Natural killer cell (primary cell): ENCODE data around the gene ATN1. TPM values are rescaled to one million over a fixed set of nuclear protein-coding genes. Genes with fewer than 3 reads are reported as not detected.

Source experiments
- ATAC-seq, 3 donors: fragments of 150-1000 bp in 2 of 3; fragments of 200-7000 bp in 1 of 3; cut with Tn5 transposase; 1 replicate in 1 of 3; 2 replicates in 2 of 3; pipeline ENCODE4 v1.10.0; 2021; ENCODE audit warnings: mild to moderate bottlenecking in 2 of 3, moderate library complexity in 2 of 3
- DNase-seq, 2 donors: peaks; one replicate each; pipeline versions ENCODE4 v3.0.0 to v3.0.0-alpha.2; 2013 to 2021; ENCODE audit warnings: mixed read lengths in 1 of 2
- H3K27ac ChIP-seq: one replicate; pipeline ENCODE4 v1.5.1; 2013; ENCODE audit warnings: mild to moderate bottlenecking, low read length
- H3K27me3 ChIP-seq: one replicate; pipeline ENCODE4 v1.6.1; 2013; ENCODE audit warnings: low read length; ENCODE audit not compliant: control insufficient read depth, insufficient read depth
- H3K36me3 ChIP-seq: one replicate; pipeline ENCODE4 v1.6.1; 2013; ENCODE audit warnings: low read length; ENCODE audit not compliant: control insufficient read depth, insufficient read depth
- H3K4me1 ChIP-seq: one replicate; pipeline ENCODE4 v1.6.1; 2013; ENCODE audit warnings: low read length; ENCODE audit not compliant: control insufficient read depth, insufficient read depth
- H3K4me3 ChIP-seq: one replicate; pipeline ENCODE4 v1.5.1; 2013; ENCODE audit warnings: low read length
- H3K9me3 ChIP-seq: one replicate; pipeline ENCODE4 v1.6.1; 2013; ENCODE audit warnings: low read length; ENCODE audit not compliant: control insufficient read depth, insufficient read depth
- H3K27ac Mint-ChIP-seq, 2 donors: one replicate each; pipeline ENCODE4 v1.8.0; 2022; ENCODE audit warnings: mild to moderate bottlenecking in 2 of 2, mixed read lengths in 2 of 2, moderate library complexity in 1 of 2
- H3K27me3 Mint-ChIP-seq, 2 donors: one replicate each; pipeline ENCODE4 v1.8.0; 2022; ENCODE audit warnings: low read depth in 2 of 2, mixed read lengths in 2 of 2
- H3K36me3 Mint-ChIP-seq: one replicate; pipeline ENCODE4 v1.8.0; 2022; ENCODE audit warnings: mixed read lengths
- H3K4me1 Mint-ChIP-seq, 2 donors: one replicate each; pipeline ENCODE4 v1.8.0; 2022; ENCODE audit warnings: mixed read lengths in 2 of 2
- H3K4me3 Mint-ChIP-seq: one replicate; pipeline ENCODE4 v1.8.0; 2022; ENCODE audit warnings: mild to moderate bottlenecking, moderate library complexity, mixed read lengths
- H3K9me3 Mint-ChIP-seq, 2 donors: one replicate each; pipeline ENCODE4 v1.8.0; 2022; ENCODE audit warnings: mixed read lengths in 2 of 2
- CTCF ChIP-seq: fragments of 200-600 bp; IDR thresholded peaks from one replicate; pipeline ENCODE4 v1.8.0; 2022; ENCODE audit warnings: antibody characterized with exemption
- WGBS: methylation state at CpG from one replicate; pipeline ENCODE4 v1.1.7; 2013; ENCODE audit warnings: missing lambda C conversion rate; ENCODE audit not compliant: insufficient coverage; 5-methylcytosine and 5-hydroxymethylcytosine counted together
- intact Hi-C: fragments of 100-400 bp; cut with micrococcal nuclease; formaldehyde crosslinking; loops from one replicate; pipeline ENCODE4 v1.14.2; 2022
- total RNA-seq, 4 donors: library from RNA; stranded (reverse); fragments of 120-200 nt in 1 of 4; gene quantifications; one replicate each; pipeline versions ENCODE4 v1.2.3 to v1.2.4, GENCODE V29; 2013 to 2022

Gene ATN1
- total RNA-seq, 3 donors from 2014 or later (not counting 1 experiment from before 2014, with no cell fraction given) = 29.3 to 34.0 (median 31.9) TPM

GRCh38 chr12:6977653-6978052 lies 49.9 kb downstream of the ATN1 start:
- H3K36me3 ChIP-seq = peaks cover 70% of the 10 kb centered on the region
- no peaks in the 10 kb centered on the region for H3K27me3 Mint-ChIP-seq
- peak overlapping the region; percentile 20 to 21 for H3K27ac Mint-ChIP-seq
- no peaks in the 10 kb centered on the region for H3K9me3 ChIP-seq
- peaks cover 8% of the 10 kb centered on the region for H3K36me3 Mint-ChIP-seq
- intact Hi-C loops = no loop called here
- no peaks in the 10 kb centered on the region for H3K27me3 ChIP-seq
- H3K27ac ChIP-seq = no peak overlapping the region
- peaks cover 5% of the 10 kb centered on the region in 2 donors for H3K4me1 Mint-ChIP-seq
- no peak for TF ChIP-seq CTCF
- H3K4me3 Mint-ChIP-seq = no peak overlapping the region
- H3K4me3 ChIP-seq = no peak overlapping the region
- ATAC-seq (no peak), DNase-seq (no peak)
- 92% methylated on average over 10 of the region's 10 CpGs for WGBS
- no peaks in the 10 kb centered on the region for H3K9me3 Mint-ChIP-seq
- no peaks in the 10 kb centered on the region for H3K4me1 ChIP-seq

- TF ChIP-seq CTCF = no peak
- peaks cover 8% of the 10 kb centered on the region for H3K36me3 Mint-ChIP-seq
Measured at GRCh38 chr12:6978188-6978587, 50.4 kb downstream of the ATN1 start.

GRCh38 chr12:6978611-6979011 lies 50.9 kb downstream of the ATN1 start:
- Mint-ChIP-seq H3K4me3 (no peak overlapping the region), H3K9me3 (no peaks in the 10 kb centered on the region), H3K36me3 (peaks cover 8% of the 10 kb centered on the region), H3K4me1 (peaks cover 5% of the 10 kb centered on the region in 2 donors), H3K27ac (peak overlapping the region in 1 of 2 donors; percentile 8), H3K27me3 (no peaks in the 10 kb centered on the region)
- Histone ChIP-seq H3K27me3 (no peaks in the 10 kb centered on the region), H3K27ac (no peak overlapping the region), H3K36me3 (peaks cover 76% of the 10 kb centered on the region), H3K9me3 (no peaks in the 10 kb centered on the region), H3K4me1 (no peaks in the 10 kb centered on the region), H3K4me3 (no peak overlapping the region)
- 91% methylated on average over 3 of the region's 3 CpGs for WGBS
- ATAC-seq (no peak), DNase-seq (no peak)
- intact Hi-C loops = no loop called here
- TF ChIP-seq CTCF = no peak

More at GRCh38 chr12:6978188-6978587, 50.4 kb downstream of the ATN1 start:
- intact Hi-C loops = no loop called here
- Histone ChIP-seq H3K4me3 (no peak overlapping the region), H3K4me1 (no peaks in the 10 kb centered on the region), H3K27me3 (no peaks in the 10 kb centered on the region), H3K27ac (no peak overlapping the region), H3K36me3 (peaks cover 73% of the 10 kb centered on the region), H3K9me3 (no peaks in the 10 kb centered on the region)
- Mint-ChIP-seq H3K27me3 (no peaks in the 10 kb centered on the region), H3K4me3 (no peak overlapping the region), H3K4me1 (peaks cover 5% of the 10 kb centered on the region in 2 donors), H3K27ac (peak overlapping the region in 1 of 2 donors; percentile 8), H3K9me3 (no peaks in the 10 kb centered on the region)
- ATAC-seq (no peak), DNase-seq (no peak)
- 95% methylated on average over 6 of the region's 6 CpGs for WGBS

GRCh38 chr12:6979021-6979420 lies 51.3 kb downstream of the ATN1 start:
- Histone ChIP-seq H3K4me1 (no peaks in the 10 kb centered on the region), H3K9me3 (no peaks in the 10 kb centered on the region), H3K27ac (no peak overlapping the region), H3K4me3 (no peak overlapping the region), H3K27me3 (no peaks in the 10 kb centered on the region), H3K36me3 (peaks cover 75% of the 10 kb centered on the region)
- H3K4me3 Mint-ChIP-seq = no peak overlapping the region
- H3K27ac Mint-ChIP-seq = peak overlapping the region in 1 of 2 donors; percentile 8
- ATAC-seq (no peak), DNase-seq (no peak)
- H3K4me1 Mint-ChIP-seq = peaks cover 5% of the 10 kb centered on the region in 2 donors
- intact Hi-C loops = no loop called here
- H3K9me3 Mint-ChIP-seq = no peaks in the 10 kb centered on the region
- WGBS = 95% methylated on average over 6 of the region's 6 CpGs
- peaks cover 8% of the 10 kb centered on the region for H3K36me3 Mint-ChIP-seq
- no peaks in the 10 kb centered on the region for H3K27me3 Mint-ChIP-seq
- no peak for TF ChIP-seq CTCF
